ENCODE measurements around the gene CLEC11A.
"Not testable (repeated sequence)": the region's sequence is repeated elsewhere in the genome, so short reads cannot be mapped to it uniquely, and the experiment has no call there.

GRCh38 chr19:50747141-50747540 is 24.0 kb downstream of the CLEC11A start:
- not testable (repeated sequence) for TF ChIP-seq CTCF, POLR2A (IDR thresholded peaks at IDR 0.05)

Measured in right lobe of liver (tissue), 4 donors.